ENCODE data around the gene WDR77. TPM values are rescaled to one million over a fixed set of nuclear protein-coding genes. Genes with fewer than 3 reads are reported as not detected.

The WDR77 gene
- total RNA-seq, 1 donor from 2014 or later, result 39.6 TPM

DNA sequence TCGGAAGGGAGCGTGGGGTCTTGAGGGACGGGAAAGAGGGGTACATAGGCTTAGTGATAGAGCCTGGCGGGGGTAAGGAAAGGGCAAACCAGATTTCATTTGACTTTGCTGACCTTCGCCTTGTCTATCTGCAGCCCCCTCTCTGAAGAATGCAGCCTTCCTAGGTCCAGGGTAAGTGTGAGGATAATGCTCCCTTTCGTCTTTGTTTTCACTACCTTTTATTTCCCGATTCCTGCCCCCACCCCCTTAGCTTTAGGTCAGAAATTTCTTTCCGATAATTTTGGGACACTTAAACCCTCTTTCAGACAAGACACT lies 604 bp upstream of the WDR77 start:
- Mint-ChIP-seq H3K36me3 (ENCODE audit: unreplicated experiment) (no peaks in the 10 kb centered on the region), H3K27ac (ENCODE audit: unreplicated experiment) (peak overlapping the region; percentile 100), H3K27me3 (ENCODE audit: unreplicated experiment) (peaks cover 4% of the 10 kb centered on the region), H3K9me3 (ENCODE audit: unreplicated experiment) (peaks cover 5% of the 10 kb centered on the region), H3K4me3 (ENCODE audit: unreplicated experiment) (peak overlapping the region; percentile 99), H3K4me1 (ENCODE audit: low read depth, unreplicated experiment) (peaks cover 18% of the 10 kb centered on the region)
- DNase-seq, result no peak
- TF ChIP-seq, protein P1, sequence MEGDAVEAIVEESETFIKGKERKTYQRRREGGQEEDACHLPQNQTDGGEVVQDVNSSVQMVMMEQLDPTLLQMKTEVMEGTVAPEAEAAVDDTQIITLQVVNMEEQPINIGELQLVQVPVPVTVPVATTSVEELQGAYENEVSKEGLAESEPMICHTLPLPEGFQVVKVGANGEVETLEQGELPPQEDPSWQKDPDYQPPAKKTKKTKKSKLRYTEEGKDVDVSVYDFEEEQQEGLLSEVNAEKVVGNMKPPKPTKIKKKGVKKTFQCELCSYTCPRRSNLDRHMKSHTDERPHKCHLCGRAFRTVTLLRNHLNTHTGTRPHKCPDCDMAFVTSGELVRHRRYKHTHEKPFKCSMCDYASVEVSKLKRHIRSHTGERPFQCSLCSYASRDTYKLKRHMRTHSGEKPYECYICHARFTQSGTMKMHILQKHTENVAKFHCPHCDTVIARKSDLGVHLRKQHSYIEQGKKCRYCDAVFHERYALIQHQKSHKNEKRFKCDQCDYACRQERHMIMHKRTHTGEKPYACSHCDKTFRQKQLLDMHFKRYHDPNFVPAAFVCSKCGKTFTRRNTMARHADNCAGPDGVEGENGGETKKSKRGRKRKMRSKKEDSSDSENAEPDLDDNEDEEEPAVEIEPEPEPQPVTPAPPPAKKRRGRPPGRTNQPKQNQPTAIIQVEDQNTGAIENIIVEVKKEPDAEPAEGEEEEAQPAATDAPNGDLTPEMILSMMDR (IDR thresholded peaks at IDR 0.05; ENCODE audit: partially characterized antibody, unreplicated experiment), result no peak

DNA sequence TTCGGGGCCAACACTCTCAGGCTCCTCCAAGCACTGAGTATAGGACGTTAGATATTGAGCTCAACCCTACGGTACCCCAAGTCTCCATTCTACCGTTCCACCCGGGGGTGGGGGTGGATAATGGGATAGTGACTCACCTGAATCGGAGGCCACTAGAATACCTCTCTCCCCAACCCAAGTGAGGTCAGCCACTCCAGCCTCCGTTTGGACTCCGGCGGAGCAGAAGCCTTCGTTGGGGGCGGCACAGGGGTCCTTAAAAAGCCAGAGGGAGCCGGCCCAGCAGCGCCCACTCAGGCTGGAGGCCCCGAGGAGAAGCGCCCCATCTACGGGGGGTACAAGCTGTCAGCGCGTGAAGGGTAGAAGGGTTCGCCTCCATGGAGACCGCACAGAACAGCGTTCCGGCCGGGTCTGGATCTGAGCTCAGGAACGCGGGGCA lies 556 bp downstream of the WDR77 start:
- H3K27me3 Mint-ChIP-seq (ENCODE audit: unreplicated experiment), result peaks cover 4% of the 10 kb centered on the region
- peaks cover 18% of the 10 kb centered on the region for H3K4me1 Mint-ChIP-seq (ENCODE audit: low read depth, unreplicated experiment)
- H3K9me3 Mint-ChIP-seq (ENCODE audit: unreplicated experiment), result peaks cover 5% of the 10 kb centered on the region
- peak overlapping the region; percentile 7 for H3K27ac Mint-ChIP-seq (ENCODE audit: unreplicated experiment)
- TF ChIP-seq, protein P1 (IDR thresholded peaks at IDR 0.05; ENCODE audit: partially characterized antibody, unreplicated experiment), result no peak
- peak overlapping the region; percentile 99 for H3K4me3 Mint-ChIP-seq (ENCODE audit: unreplicated experiment)
- no peak for DNase-seq
- no peaks in the 10 kb centered on the region for H3K36me3 Mint-ChIP-seq (ENCODE audit: unreplicated experiment)

DNA sequence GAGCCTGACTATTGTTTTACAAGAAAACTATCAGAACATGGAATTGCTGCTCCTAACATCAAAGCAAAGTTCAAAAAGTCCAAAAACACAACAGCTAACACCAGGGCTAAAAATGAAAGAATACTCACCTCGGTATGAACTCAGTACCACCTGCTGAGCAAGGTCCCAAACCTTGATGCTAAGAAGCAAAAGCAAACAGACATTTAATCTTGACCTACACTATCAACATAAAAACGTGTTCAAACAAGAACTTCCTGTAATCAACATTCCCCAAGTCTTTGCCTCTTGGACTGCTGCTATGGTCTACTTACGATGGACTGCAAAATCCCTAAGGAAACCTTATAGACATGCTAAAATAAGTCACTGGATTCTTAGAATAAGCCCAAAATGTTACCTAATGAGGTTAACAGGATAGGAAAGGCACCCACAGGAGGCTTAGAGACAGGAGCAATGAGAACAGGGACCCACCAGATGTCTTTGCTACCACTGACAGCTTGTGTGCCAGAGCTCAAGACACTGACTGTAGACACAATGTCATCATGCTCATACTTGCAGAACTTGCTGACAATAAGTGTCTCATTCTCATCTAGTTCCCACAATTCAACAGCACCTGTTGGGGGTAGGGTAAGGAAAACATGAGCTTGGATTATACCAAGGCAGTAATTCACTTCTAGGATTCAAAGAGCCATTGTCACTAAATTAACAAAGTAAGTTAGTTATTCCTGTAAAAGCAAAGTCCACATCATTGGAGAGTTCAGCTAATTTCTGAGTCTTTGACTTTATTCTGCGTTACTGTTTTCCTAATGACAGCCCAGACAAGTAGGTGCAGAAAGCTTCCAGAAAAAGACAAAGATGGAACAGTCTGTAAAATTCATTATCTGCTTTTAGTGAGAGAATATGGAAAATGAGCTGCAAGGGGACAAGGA lies 1.8 kb downstream of the WDR77 start:
- H3K9me3 Mint-ChIP-seq (ENCODE audit: unreplicated experiment), result peaks cover 5% of the 10 kb centered on the region
- peaks cover 4% of the 10 kb centered on the region for H3K27me3 Mint-ChIP-seq (ENCODE audit: unreplicated experiment)
- H3K36me3 Mint-ChIP-seq (ENCODE audit: unreplicated experiment), result no peaks in the 10 kb centered on the region
- H3K4me3 Mint-ChIP-seq (ENCODE audit: unreplicated experiment), result peak overlapping the region; percentile 99
- TF ChIP-seq, protein P1 (IDR thresholded peaks at IDR 0.05; ENCODE audit: partially characterized antibody, unreplicated experiment), result no peak
- H3K4me1 Mint-ChIP-seq (ENCODE audit: low read depth, unreplicated experiment), result peaks cover 17% of the 10 kb centered on the region
- H3K27ac Mint-ChIP-seq (ENCODE audit: unreplicated experiment), result no peak overlapping the region
- no peak for DNase-seq

DNA sequence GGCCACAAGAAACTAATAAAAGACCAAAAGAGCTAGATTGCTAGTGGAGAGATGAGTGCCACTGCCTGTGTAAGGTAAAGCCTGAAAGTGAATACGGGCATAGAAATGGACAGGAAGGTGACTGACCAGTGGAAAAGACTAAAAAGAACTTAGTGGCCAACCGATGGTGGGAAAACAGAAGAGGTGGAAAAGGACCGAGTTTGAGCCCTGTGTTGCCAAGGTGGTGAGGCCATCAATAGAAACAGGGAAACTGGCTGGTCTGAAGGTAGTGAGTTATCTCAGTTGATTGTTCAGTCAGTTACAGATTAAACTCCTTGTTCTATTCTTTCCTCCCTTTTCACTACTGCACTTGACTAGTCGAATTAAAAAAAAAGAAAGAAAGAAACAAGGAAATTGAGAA lies 2.5 kb downstream of the WDR77 start:
- peaks cover 4% of the 10 kb centered on the region for H3K27me3 Mint-ChIP-seq (ENCODE audit: unreplicated experiment)
- no peak overlapping the region for H3K27ac Mint-ChIP-seq (ENCODE audit: unreplicated experiment)
- H3K4me3 Mint-ChIP-seq (ENCODE audit: unreplicated experiment), result peak overlapping the region; percentile 99
- no peak for DNase-seq
- no peaks in the 10 kb centered on the region for H3K36me3 Mint-ChIP-seq (ENCODE audit: unreplicated experiment)
- TF ChIP-seq, protein P1 (IDR thresholded peaks at IDR 0.05; ENCODE audit: partially characterized antibody, unreplicated experiment), result no peak
- H3K4me1 Mint-ChIP-seq (ENCODE audit: low read depth, unreplicated experiment), result peaks cover 16% of the 10 kb centered on the region
- H3K9me3 Mint-ChIP-seq (ENCODE audit: unreplicated experiment), result peaks cover 5% of the 10 kb centered on the region

DNA sequence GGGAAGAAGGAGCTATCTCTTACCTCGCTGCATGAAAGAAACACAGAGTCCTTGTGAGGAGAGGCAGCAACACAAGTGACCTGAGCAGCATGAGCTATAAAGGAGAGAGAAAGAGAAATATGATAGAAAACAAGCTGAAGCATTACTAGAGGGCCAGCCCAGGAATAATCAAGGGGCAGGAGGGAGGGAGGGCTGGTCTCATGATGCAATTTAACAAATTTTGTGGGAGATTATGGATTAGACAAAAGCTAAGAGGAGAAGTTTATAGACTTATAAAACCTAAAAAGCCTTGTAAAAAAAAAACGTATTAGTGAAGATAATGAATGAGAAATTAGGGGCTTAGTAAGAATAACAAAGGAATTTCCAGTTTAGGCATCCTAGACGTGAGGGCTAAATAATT lies 5.0 kb downstream of the WDR77 start:
- Mint-ChIP-seq H3K27ac (ENCODE audit: unreplicated experiment) (no peak overlapping the region), H3K27me3 (ENCODE audit: unreplicated experiment) (peaks cover 2% of the 10 kb centered on the region), H3K4me3 (ENCODE audit: unreplicated experiment) (no peak overlapping the region), H3K36me3 (ENCODE audit: unreplicated experiment) (no peaks in the 10 kb centered on the region), H3K4me1 (ENCODE audit: low read depth, unreplicated experiment) (peaks cover 10% of the 10 kb centered on the region), H3K9me3 (ENCODE audit: unreplicated experiment) (no peaks in the 10 kb centered on the region)
- DNase-seq, result no peak
- TF ChIP-seq, protein P1 (IDR thresholded peaks at IDR 0.05; ENCODE audit: partially characterized antibody, unreplicated experiment), result no peak

Measured in glutamatergic neuron (in vitro differentiated cells).